Measurements from ENCODE around the gene EGFL7. TPM values are rescaled to one million over a fixed set of nuclear protein-coding genes. Genes with fewer than 3 reads are reported as not detected.

EGFL7 gene
- total RNA-seq, 1 experiment from 2014 or later, result 127 TPM

DNA sequence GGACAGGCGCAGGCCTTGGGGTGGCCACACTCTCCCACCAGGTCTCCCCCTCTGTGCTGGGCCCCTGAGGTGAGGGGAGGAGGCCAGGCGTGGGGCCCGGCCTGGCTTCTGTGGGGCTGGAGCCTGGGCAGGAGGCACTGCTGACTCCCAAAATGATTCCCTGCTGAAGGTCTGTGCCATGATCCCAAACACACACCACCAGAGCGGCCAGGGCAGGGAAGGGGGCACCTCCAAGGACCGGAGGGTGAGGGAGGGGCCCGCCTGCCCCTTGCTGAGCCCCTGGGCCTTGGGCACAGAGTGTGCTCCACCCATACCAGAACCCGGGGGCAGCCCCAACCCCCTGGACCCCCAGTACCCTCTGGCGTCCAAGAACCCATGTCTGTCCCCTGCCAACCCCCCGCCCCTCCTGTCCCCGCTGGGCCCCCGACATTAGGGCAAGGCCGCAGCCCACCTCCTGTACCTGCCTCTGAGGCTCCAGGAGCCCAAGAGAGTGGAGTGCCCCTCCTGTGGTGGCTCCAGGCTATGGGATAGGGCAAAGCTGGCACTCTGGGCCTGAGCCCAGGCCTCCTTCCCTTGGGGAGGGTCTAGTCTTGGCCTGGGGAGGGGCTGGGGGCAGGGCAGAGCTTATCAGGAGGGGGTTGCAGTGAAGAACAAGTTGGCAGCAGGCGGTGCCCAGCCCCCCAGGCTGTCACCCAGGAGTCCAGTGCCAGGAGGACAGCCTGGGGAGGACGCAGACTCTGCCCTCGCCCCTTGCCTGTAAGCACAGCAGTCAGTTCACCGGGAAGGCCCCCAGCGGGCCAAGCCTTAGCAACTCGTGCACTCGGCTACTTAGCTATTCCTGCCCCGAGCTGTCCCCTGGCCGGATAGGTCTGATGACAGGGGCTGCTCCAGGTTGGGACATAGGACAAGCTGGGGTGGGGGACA is 2.6 kb upstream of the EGFL7 start:
- DNase-seq (ENCODE audit: low spot score), result no peak

- DNase-seq (ENCODE audit: low spot score), result no peak
Observed at GRCh38 chr9:136660971-136661550, 1.7 kb upstream of the EGFL7 start.

- no peak for DNase-seq (ENCODE audit: low spot score)
Observed at GRCh38 chr9:136661641-136662325, 933 bp upstream of the EGFL7 start.

- no peak for DNase-seq (ENCODE audit: low spot score)
Observed at GRCh38 chr9:136662326-136662655, 425 bp upstream of the EGFL7 start.

DNA sequence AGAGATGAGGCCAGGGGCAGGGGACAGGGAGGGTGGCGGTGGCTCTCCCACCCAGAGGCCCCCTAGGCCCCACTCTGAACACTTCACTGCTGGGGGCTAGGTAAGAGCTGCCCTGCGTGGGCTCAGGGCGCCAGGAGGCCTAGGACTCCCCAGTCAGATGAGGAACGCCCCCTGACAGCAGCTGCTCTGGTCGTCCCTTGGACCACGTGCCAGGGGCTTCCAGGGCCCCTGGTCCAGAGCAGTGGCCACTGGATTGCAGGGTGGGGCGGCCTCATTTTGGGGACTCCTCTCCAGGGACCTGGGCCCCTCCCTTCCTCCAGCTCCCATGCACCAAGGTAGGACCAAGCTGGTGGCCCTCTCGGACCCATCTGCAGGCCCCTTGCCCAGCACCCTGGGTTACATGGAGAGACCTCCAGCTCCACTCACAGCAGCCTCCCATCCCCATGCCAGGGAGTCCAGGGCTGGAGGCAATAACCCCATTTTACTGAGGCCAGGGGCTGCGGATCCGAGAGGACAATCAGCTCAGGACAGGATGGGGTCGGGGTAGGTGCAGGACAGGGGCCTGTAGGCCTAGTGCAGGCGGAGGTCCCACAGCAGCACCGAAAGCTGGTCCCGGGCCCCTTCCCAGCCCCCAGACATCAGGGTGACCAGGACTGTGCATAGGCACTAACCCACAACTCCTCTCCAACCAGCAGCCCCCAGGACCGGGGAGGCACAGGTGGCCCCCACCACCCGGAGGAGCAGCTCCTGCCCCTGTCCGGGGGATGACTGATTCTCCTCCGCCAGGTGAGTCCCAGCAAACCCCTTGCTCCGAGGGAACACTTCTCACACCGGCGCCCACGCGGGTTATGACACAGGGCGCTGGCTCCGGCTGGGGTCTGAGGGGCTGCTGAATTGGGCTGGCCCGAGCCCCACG is 1.5 kb downstream of the EGFL7 start:
- DNase-seq (ENCODE audit: low spot score), result no peak

DNA sequence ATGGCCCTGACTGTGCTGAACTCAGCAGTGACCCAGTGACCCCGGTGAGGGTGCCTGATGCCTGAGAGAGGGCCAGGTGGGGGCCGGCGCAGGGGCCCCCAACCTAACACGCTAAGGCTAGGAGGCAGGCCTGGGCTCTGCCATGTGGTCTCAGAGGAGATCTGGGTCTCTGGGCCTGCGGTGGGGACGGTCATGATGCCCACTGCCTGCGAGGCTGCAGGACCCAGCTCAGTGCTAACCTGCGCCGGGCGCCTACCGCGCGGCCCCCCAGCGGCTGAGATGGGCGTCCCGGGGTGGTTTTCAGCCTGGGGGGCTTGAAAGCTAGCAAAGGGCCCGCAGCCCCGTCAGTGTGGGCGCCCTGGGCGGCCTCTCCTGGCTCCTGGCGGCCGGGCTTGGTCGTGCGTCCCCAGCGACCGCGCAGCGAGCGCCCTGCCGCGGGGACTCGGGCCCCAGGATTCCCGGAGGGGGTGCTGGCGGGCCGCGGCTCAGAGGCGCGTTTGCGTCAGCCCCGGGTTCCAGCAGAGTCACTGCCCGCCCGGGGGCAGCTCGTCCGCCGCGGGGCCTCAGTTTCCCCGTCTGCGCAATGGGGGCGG is 2.5 kb downstream of the EGFL7 start:
- DNase-seq (ENCODE audit: low spot score), result no peak

GRCh38 chr9:136665704-136666371 is 3.1 kb downstream of the EGFL7 start:
- no peak for DNase-seq (ENCODE audit: low spot score)

DNA sequence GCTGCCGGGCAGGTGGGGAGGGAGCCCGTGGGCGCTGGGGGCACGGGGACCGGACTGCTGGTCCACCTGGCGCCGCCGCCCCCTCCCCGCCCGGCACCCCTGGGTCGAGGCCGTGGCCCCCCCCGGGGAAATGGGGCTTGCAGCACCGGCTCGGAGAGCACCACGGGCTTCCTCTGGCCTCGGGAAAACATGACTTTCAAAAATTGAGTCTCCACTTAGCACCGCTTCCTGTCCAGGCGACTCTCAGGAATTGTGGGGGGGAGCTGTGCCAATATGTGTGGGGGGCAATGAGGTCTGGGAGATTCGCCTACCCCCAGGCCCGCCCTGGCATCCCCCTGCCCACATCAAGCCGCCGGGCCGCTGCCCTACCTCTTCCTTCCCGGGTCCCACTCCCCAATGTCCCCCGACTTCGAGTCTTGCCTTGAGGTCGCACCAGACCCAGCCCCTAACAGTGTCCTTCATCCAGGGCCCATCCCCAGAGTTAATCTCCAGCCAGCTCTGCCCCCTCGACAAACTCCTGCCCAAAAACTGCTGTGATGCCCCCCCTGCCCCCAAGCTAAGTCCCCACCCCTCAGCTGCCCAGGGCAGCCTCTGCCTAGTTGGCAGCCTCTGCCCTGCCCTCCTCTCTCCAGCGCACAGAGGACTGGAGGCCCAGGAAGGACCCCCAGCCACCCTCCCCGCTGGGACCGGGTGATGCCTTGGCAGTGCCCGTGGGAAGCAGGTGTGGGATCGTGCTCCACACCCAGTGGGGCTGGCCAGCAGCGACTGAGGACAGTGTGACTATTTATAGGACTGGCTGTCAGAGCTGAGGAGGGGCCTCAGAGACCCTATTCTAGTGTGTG is 3.9 kb downstream of the EGFL7 start:
- DNase-seq (ENCODE audit: low spot score), result peak; percentile 40

GRCh38 chr9:136667214-136667939 is 4.7 kb downstream of the EGFL7 start:
- DNase-seq (ENCODE audit: low spot score), result no peak

GRCh38 chr9:136667940-136668760 is 5.4 kb downstream of the EGFL7 start:
- DNase-seq (ENCODE audit: low spot score), result no peak

DNA sequence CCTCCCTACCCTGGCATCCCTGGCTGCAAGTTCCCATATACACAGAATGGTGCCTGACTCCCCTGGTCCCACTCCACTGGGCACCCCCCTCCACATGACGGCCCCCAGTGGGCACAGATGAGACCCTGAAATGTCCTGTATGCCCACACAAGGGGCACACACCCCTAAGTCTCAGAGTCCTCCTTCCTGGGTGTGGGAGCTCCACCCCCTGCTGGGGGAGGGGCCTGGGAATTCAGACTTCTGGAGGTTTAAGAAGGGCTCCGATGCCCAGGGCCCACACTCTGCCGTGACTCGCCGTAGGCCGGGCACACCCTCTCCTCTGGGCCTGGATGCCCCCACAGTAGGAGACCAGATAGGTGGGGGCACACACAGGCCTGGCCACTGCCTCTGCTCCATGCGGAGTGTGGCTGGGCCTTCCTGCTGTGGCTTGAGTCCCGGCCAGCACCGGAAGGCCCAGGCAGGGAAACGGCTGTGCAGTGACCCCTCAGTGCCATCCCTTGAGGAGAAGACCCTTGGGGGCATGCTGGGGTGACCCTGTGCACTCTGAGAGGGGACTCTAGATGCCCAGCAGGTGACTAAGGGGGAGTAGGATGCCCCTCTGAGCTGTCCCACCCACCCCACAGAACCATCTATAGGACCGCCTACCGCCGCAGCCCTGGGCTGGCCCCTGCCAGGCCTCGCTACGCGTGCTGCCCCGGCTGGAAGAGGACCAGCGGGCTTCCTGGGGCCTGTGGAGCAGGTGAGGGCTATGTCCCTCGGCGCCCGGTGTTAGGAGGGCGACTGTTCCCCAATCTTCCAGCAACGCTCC is 6.5 kb downstream of the EGFL7 start:
- peak; percentile 65 for DNase-seq (ENCODE audit: low spot score)

DNA sequence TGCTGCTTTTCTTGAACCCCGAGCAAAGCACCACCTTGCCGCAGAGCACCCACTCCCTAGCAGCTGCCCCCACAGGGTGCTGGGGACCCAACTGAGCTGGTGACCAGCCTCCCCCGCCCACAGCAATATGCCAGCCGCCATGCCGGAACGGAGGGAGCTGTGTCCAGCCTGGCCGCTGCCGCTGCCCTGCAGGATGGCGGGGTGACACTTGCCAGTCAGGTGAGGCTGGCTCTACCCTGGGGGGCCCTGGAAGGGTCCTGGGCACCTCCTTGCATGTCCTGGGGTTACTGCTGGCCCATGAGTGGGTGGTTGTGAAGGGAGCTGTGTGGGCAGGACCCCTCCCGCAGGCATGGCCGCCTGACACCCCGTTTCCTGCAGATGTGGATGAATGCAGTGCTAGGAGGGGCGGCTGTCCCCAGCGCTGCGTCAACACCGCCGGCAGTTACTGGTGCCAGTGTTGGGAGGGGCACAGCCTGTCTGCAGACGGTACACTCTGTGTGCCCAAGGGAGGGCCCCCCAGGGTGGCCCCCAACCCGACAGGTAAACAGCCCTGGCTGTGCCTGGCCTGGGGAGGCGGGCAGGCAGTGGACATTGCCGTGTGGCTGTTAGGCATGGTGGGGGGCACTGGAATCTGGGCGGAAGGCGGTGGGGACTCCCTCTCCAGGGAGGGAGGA is 7.2 kb downstream of the EGFL7 start:
- no peak for DNase-seq (ENCODE audit: low spot score)

- DNase-seq (ENCODE audit: low spot score), result no peak
Observed at GRCh38 chr9:136670576-136671253, 8.0 kb downstream of the EGFL7 start.

- no peak for DNase-seq (ENCODE audit: low spot score)
Observed at GRCh38 chr9:136671254-136671614, 8.5 kb downstream of the EGFL7 start.

GRCh38 chr9:136671646-136672430 is 9.1 kb downstream of the EGFL7 start:
- no peak for DNase-seq (ENCODE audit: low spot score)
